H1 (cell line): ENCODE data around the gene PRKAR2B. TPM values are rescaled to one million over a fixed set of nuclear protein-coding genes. Genes with fewer than 3 reads are reported as not detected.

Experiments used
- CTCF ChIA-PET: fragments of 300-600 bp; sonication (Branson Sonifier 250); formaldehyde crosslinking; loops from one replicate; lab custom pipeline; 2021; ENCODE audit not compliant: partially characterized antibody; lab: Charles Lee
- POLR2A ChIA-PET: fragments of 300-600 bp; sonication (Branson Sonifier 250); formaldehyde crosslinking; loops from one replicate; lab custom pipeline; 2021; ENCODE audit warnings: inconsistent platforms; ENCODE audit not compliant: partially characterized antibody; lab: Charles Lee
- DNase-seq, 2 experiments: peaks; one replicate each; pipeline versions ENCODE4 v3.0.0 to v3.0.0-alpha.2; 2010 to 2022; ENCODE audit warnings: low spot score in 2 of 2, low read depth in 1 of 2, mixed read lengths in 1 of 2
- FAIRE-seq: peaks from 2 replicates; lab custom pipeline; 2011; peaks lifted over from hg19 to GRCh38; lab: Jason Lieb, UNC
- H2AFZ ChIP-seq: 2 replicates; pipeline ENCODE4 v1.8.1; 2012; ENCODE audit warnings: low read length, inconsistent platforms
- H2AK5ac ChIP-seq: 2 replicates; pipeline ENCODE4 v1.6.1; 2013; ENCODE audit warnings: low read depth, low read length
- H2BK120ac ChIP-seq: replicated peaks from 2 replicates; pipeline ENCODE3; 2013; ENCODE audit warnings: low read depth, low read length, inconsistent platforms
- H2BK12ac ChIP-seq: 2 replicates; pipeline ENCODE4 v1.6.1; 2013; ENCODE audit warnings: low read depth, low read length
- H2BK15ac ChIP-seq: 2 replicates; pipeline ENCODE4 v1.6.1; 2013; ENCODE audit warnings: low read length
- H2BK20ac ChIP-seq: 2 replicates; pipeline ENCODE4 v1.6.1; 2013; ENCODE audit warnings: low read length
- H2BK5ac ChIP-seq: 2 replicates; pipeline ENCODE4 v1.6.1; 2013; ENCODE audit warnings: low read depth, low read length
- H3K14ac ChIP-seq: 2 replicates; pipeline ENCODE4 v1.6.1; 2013; ENCODE audit warnings: inconsistent platforms; ENCODE audit not compliant: insufficient read length
- H3K18ac ChIP-seq: 2 replicates; pipeline ENCODE4 v1.6.1; 2013; ENCODE audit warnings: low read length; ENCODE audit errors: extremely low read depth
- H3K23ac ChIP-seq: 2 replicates; pipeline ENCODE4 v1.6.1; 2013; ENCODE audit warnings: inconsistent platforms; ENCODE audit not compliant: insufficient read length
- H3K23me2 ChIP-seq: 2 replicates; pipeline ENCODE4 v1.6.1; 2013; ENCODE audit warnings: low read depth, low read length
- H3K27ac ChIP-seq: 2 replicates; pipeline ENCODE4 v1.6.1; 2011; ENCODE audit warnings: low read depth, low read length, inconsistent platforms
- H3K27me3 ChIP-seq, 4 experiments: replicated peaks in 1 of 4; 1 replicate in 1 of 4; 2 replicates in 3 of 4; pipeline versions ENCODE4 v1.6.1 to v1.8.1; 2011 to 2013; ENCODE audit warnings: low read length in 3 of 4, mild to moderate bottlenecking in 3 of 4, inconsistent platforms in 2 of 4, mixed read lengths in 2 of 4, moderate library complexity in 1 of 4; ENCODE audit not compliant: control insufficient read depth in 3 of 4, insufficient read depth in 3 of 4; ENCODE audit errors: extremely low read depth in 1 of 4
- H3K36me3 ChIP-seq, 4 experiments: 2 replicates each; pipeline versions ENCODE4 v1.6.1 to v1.8.1; 2011 to 2013; ENCODE audit warnings: mild to moderate bottlenecking in 4 of 4, low read length in 3 of 4, moderate library complexity in 2 of 4, control low read depth in 1 of 4, inconsistent platforms in 1 of 4; ENCODE audit not compliant: insufficient read depth in 4 of 4, control insufficient read depth in 2 of 4
- H3K4ac ChIP-seq: replicated peaks from 2 replicates; pipeline ENCODE3; 2013; ENCODE audit warnings: low read length, low read depth, mixed read lengths, inconsistent platforms; ENCODE audit not compliant: insufficient read length
- H3K4me1 ChIP-seq, 4 experiments: replicated peaks in 1 of 4; 1 replicate in 1 of 4; 2 replicates in 3 of 4; pipeline versions ENCODE4 v1.6.1 to v1.8.1; 2011 to 2013; ENCODE audit warnings: low read length in 3 of 4, inconsistent platforms in 2 of 4, mixed read lengths in 1 of 4; ENCODE audit not compliant: insufficient read depth in 4 of 4, control insufficient read depth in 3 of 4
- H3K4me2 ChIP-seq, 2 experiments: 2 replicates each; pipeline versions ENCODE4 v1.6.1 to v1.8.1; 2011 to 2013; ENCODE audit warnings: low read depth in 2 of 2, low read length in 2 of 2, control low read depth in 1 of 2, inconsistent platforms in 1 of 2, mild to moderate bottlenecking in 1 of 2; ENCODE audit not compliant: insufficient read depth in 1 of 2
- H3K4me3 ChIP-seq, 4 experiments: fragments of 200-600, 300-600 bp in 1 of 4; sonication (generic), shearing (Covaris generic), sonication (Bioruptor Twin) in 1 of 4; 2 replicates each; pipeline versions ENCODE4 v1.5.1 to v1.8.1; 2011 to 2016; ENCODE audit warnings: low read length in 4 of 4, low read depth in 3 of 4, control low read depth in 2 of 4, inconsistent platforms in 2 of 4, mild to moderate bottlenecking in 2 of 4, mixed read lengths in 1 of 4, moderate library complexity in 1 of 4; ENCODE audit not compliant: insufficient read depth in 2 of 4; ENCODE audit errors: extremely low read depth in 1 of 4
- H3K56ac ChIP-seq: replicated peaks from 2 replicates; pipeline ENCODE3; 2013; ENCODE audit warnings: low read depth, mild to moderate bottlenecking, mixed read lengths, low read length, inconsistent platforms; ENCODE audit not compliant: insufficient read length
- H3K79me1 ChIP-seq: 2 replicates; pipeline ENCODE4 v1.6.1; 2013; ENCODE audit warnings: low read depth, low read length, control low read depth
- H3K79me2 ChIP-seq, 2 experiments: 2 replicates each; pipeline versions ENCODE4 v1.6.1 to v1.8.1; 2012 to 2013; ENCODE audit warnings: low read length in 2 of 2, mild to moderate bottlenecking in 2 of 2, inconsistent platforms in 1 of 2; ENCODE audit not compliant: insufficient read depth in 2 of 2, control insufficient read depth in 1 of 2
- H3K9ac ChIP-seq, 4 experiments: replicated peaks in 1 of 4; 1 replicate in 1 of 4; 2 replicates in 3 of 4; pipeline versions ENCODE4 v1.6.1 to v1.8.1; 2011 to 2013; ENCODE audit warnings: low read depth in 3 of 4, low read length in 3 of 4, control low read depth in 2 of 4, mild to moderate bottlenecking in 2 of 4, moderate library complexity in 2 of 4, inconsistent platforms in 1 of 4; ENCODE audit errors: extremely low read depth in 1 of 4
- H3K9me3 ChIP-seq, 2 experiments: 2 replicates each; pipeline versions ENCODE4 v1.6.1 to v1.8.1; 2012 to 2013; ENCODE audit warnings: mild to moderate bottlenecking in 2 of 2, moderate library complexity in 2 of 2, control low read depth in 1 of 2, inconsistent platforms in 1 of 2, low read depth in 1 of 2, low read length in 1 of 2, mixed read lengths in 1 of 2; ENCODE audit not compliant: insufficient read depth in 2 of 2
- H4K20me1 ChIP-seq, 2 experiments: replicated peaks in 1 of 2; 2 replicates each; pipeline versions ENCODE3 to v1.8.1; 2011 to 2013; ENCODE audit warnings: inconsistent platforms in 2 of 2, low read length in 2 of 2, mild to moderate bottlenecking in 1 of 2; ENCODE audit not compliant: insufficient read depth in 2 of 2, control insufficient read depth in 1 of 2
- H4K5ac ChIP-seq: 2 replicates; pipeline ENCODE4 v1.6.1; 2013; ENCODE audit warnings: low read length, low read depth, mixed read lengths, inconsistent platforms; ENCODE audit not compliant: insufficient read length
- H4K8ac ChIP-seq: 2 replicates; pipeline ENCODE4 v1.8.0; 2013; ENCODE audit warnings: mild to moderate bottlenecking, moderate library complexity, low read length, inconsistent platforms; ENCODE audit not compliant: insufficient read depth; ENCODE audit errors: extremely low read depth
- H4K91ac ChIP-seq: replicated peaks from 2 replicates; pipeline ENCODE3; 2013; ENCODE audit warnings: low read length, mixed read lengths, inconsistent platforms; ENCODE audit not compliant: insufficient read length
- ASH2L ChIP-seq: fragments of 200-600, 300-600 bp; sonication (generic); IDR thresholded peaks from one replicate; pipeline ENCODE4 v1.7.1; 2017; ENCODE audit warnings: low read length
- BRCA1 ChIP-seq: IDR thresholded peaks from 2 replicates; pipeline ENCODE4 v1.6.1; 2012; ENCODE audit warnings: low read depth, low read length, improper control_type of control experiment
- CREB1 ChIP-seq: IDR thresholded peaks from 2 replicates; pipeline ENCODE4 v1.6.1; 2012; ENCODE audit warnings: inconsistent platforms
- EP300 ChIP-seq, 2 experiments: IDR thresholded peaks; 1 replicate in 1 of 2; 2 replicates in 1 of 2; pipeline ENCODE4 v1.6.1; 2011 to 2012; ENCODE audit warnings: low read depth in 2 of 2, low read length in 2 of 2, mild to moderate bottlenecking in 2 of 2, borderline replicate concordance in 1 of 2, inconsistent platforms in 1 of 2, moderate library complexity in 1 of 2
- FOSL1 ChIP-seq: IDR thresholded peaks from 2 replicates; pipeline ENCODE4 v1.6.1; 2011; ENCODE audit warnings: mild to moderate bottlenecking, low read depth, low read length, moderate library complexity; ENCODE audit not compliant: insufficient read depth
- HDAC6 ChIP-seq: IDR thresholded peaks from one replicate; pipeline ENCODE4 v1.7.1; 2012; ENCODE audit warnings: low read depth, mild to moderate bottlenecking, inconsistent platforms, low read length, moderate library complexity
- JUN ChIP-seq: IDR thresholded peaks from 2 replicates; pipeline ENCODE4 v1.6.1; 2011; ENCODE audit warnings: low read depth, mild to moderate bottlenecking, improper control_type of control experiment, low read length
- NRF1 ChIP-seq: IDR thresholded peaks from 2 replicates; pipeline ENCODE4 v1.6.1; 2011; ENCODE audit warnings: mild to moderate bottlenecking, low read depth, low read length, improper control_type of control experiment
- POLR2A ChIP-seq, 2 experiments: IDR thresholded peaks; 1 replicate in 1 of 2; 2 replicates in 1 of 2; pipeline ENCODE4 v1.6.1; 2011; ENCODE audit warnings: low read depth in 2 of 2, low read length in 2 of 2, mild to moderate bottlenecking in 2 of 2; ENCODE audit errors: control extremely low read depth in 1 of 2
- POU5F1 ChIP-seq: IDR thresholded peaks from 2 replicates; pipeline ENCODE4 v1.6.1; 2011; ENCODE audit warnings: low read depth, mild to moderate bottlenecking, low read length, moderate library complexity
- RNF2 ChIP-seq: fragments of 200-900, 300-1000 bp; sonication (generic); IDR thresholded peaks from 2 replicates; pipeline ENCODE4 v1.7.1; 2016; ENCODE audit warnings: borderline replicate concordance, low read depth, mild to moderate bottlenecking, antibody characterized with exemption, low read length; ENCODE audit not compliant: poor library complexity, severe bottlenecking; ENCODE audit errors: missing control alignments
- SIN3A ChIP-seq, 2 experiments: IDR thresholded peaks in 1 of 2; conservative IDR thresholded peaks in 1 of 2; 2 replicates each; pipeline ENCODE4 v1.6.1; 2011 to 2012; ENCODE audit warnings: low read length in 2 of 2, improper control_type of control experiment in 1 of 2, low read depth in 1 of 2, mild to moderate bottlenecking in 1 of 2
- SIX5 ChIP-seq: IDR thresholded peaks from 2 replicates; pipeline ENCODE4 v1.6.1; 2011; ENCODE audit warnings: mild to moderate bottlenecking, low read depth, low read length
- TAF7 ChIP-seq: optimal IDR thresholded peaks from 2 replicates; pipeline ENCODE3; 2011; ENCODE audit warnings: low read depth, mild to moderate bottlenecking, inconsistent platforms, low read length, moderate library complexity, borderline replicate concordance
- TCF12 ChIP-seq: IDR thresholded peaks from 2 replicates; pipeline ENCODE4 v1.6.1; 2011; ENCODE audit warnings: low read depth, mild to moderate bottlenecking, low read length
- WGBS, 2 experiments: shearing (Covaris generic) in 1 of 2; methylation state at CpG; one replicate each; pipeline versions ENCODE4 v1.1.6 to v1.1.7; 2013 to 2015; ENCODE audit warnings: low lambda C conversion rate in 2 of 2, mixed read lengths in 2 of 2, inconsistent platforms in 1 of 2, low coverage in 1 of 2, missing lambda C conversion rate in 1 of 2; ENCODE audit not compliant: insufficient replicate concordance in 2 of 2, insufficient coverage in 1 of 2, insufficient read length in 1 of 2; ENCODE audit errors: extremely low coverage in 1 of 2, missing lambda C conversion rate in 1 of 2; 5-methylcytosine and 5-hydroxymethylcytosine counted together
- polyA plus RNA-seq, 7 experiments: library from polyadenylated mRNA; depleted of rRNA in 3 of 7; stranded (reverse) in 5 of 7; unstranded in 2 of 7; fragments of >200 nt in 5 of 7; fragments of 200-250 nt in 2 of 7; gene quantifications; 1 replicate in 5 of 7; 2 replicates in 1 of 7; 4 replicates in 1 of 7; pipeline versions ENCODE4 v1.2.1 to v1.2.3, GENCODE V29; 2011 to 2013; ENCODE audit warnings: missing spikeins in 2 of 7, mixed read lengths in 2 of 7
- total RNA-seq: library from RNA; stranded (reverse); fragmentation: NEBNext Ultra II Directional; extraction: Animal tissue kit (Norgen Biotek cat#: 25700); gene quantifications from 2 replicates; pipeline ENCODE4 v1.2.1, GENCODE V29; 2021

PRKAR2B gene
- total and polyA plus RNA-seq, 2 of the 8 experiments (the other 6 are each of a cell fraction or from before 2014, with no cell fraction given), result 10.4 to 37.0 TPM

GRCh38 chr7:107026166-107026565 lies 18.3 kb upstream of the PRKAR2B start:
- FAIRE-seq, result no peak
- Histone ChIP-seq H4K20me1 (no peaks in the 10 kb centered on the region), H2BK15ac (no peak overlapping the region), H3K23me2 (no peaks in the 10 kb centered on the region; the same call in 1 of the 2 replicates), H3K4me1 (no peaks in the 10 kb centered on the region), H3K27me3 (no peaks in the 10 kb centered on the region), H3K56ac (no peak overlapping the region), H2BK120ac (no peak overlapping the region), H2BK5ac (no peak overlapping the region), H2BK20ac (no peak overlapping the region), H2AK5ac (no peak overlapping the region), H3K4ac (no peak overlapping the region), H3K4me2 (no peak overlapping the region), H3K4me3 (no peak overlapping the region), H3K27ac (no peak overlapping the region), H4K8ac (no peak overlapping the region), H3K79me2 (no peaks in the 10 kb centered on the region), H2BK12ac (no peak overlapping the region), H3K36me3 (no peaks in the 10 kb centered on the region), H4K91ac (no peak overlapping the region), H2AFZ (no peak overlapping the region), H3K23ac (no peak overlapping the region), H3K18ac (no peak overlapping the region), H4K5ac (peak overlapping the region; percentile 43), H3K14ac (no peak overlapping the region), H3K79me1 (no peaks in the 10 kb centered on the region), H3K9ac (no peak overlapping the region), H3K9me3 (no peaks in the 10 kb centered on the region)
- whole genome bisulfite sequencing, 2 experiments, result 92% methylated on average over 5 of the region's 5 CpGs; no CpG with 5 or more reads in 1 of the 2 experiments
- ChIA-PET CTCF (interaction anchor here (1.2 to 1.4 kb wide), 2 partner anchors 22 to 849 kb away, joined by 3 to 4 read pairs; no protein-coding TSS in a partner anchor), POLR2A (interaction anchor here (1.1 kb wide), 1 partner anchor 9 kb away, joined by 3 read pairs; no protein-coding TSS in a partner anchor)
- no peak for DNase-seq
- TF ChIP-seq TAF7, result no peak
- no peak for TF ChIP-seq RNF2
- no peak for TF ChIP-seq HDAC6
- TF ChIP-seq CREB1, result no peak
- no peak for TF ChIP-seq TCF12
- TF ChIP-seq ASH2L, result no peak
- no peak for TF ChIP-seq FOSL1
- TF ChIP-seq POU5F1, result no peak
- TF ChIP-seq SIN3A (conservative IDR thresholded peaks at IDR 0.05 in 1 of 2, IDR thresholded peaks at IDR 0.05 in 1 of 2; ENCODE audit: low read depth in 1 of 2, low read length in 2 of 2), result no peak
- TF ChIP-seq POLR2A (IDR thresholded peaks at IDR 0.05; ENCODE audit: control extremely low read depth in 1 of 2, low read depth in 2 of 2, low read length in 2 of 2), result no peak
- no peak for TF ChIP-seq EP300 (IDR thresholded peaks at IDR 0.05; ENCODE audit: borderline replicate concordance in 1 of 2, low read depth in 2 of 2, low read length in 2 of 2)
- TF ChIP-seq BRCA1, result no peak
- TF ChIP-seq SIX5, result no peak
- TF ChIP-seq NRF1, result no peak
- TF ChIP-seq JUN, result no peak
